ENCODE data around the gene KRCC1. TPM values are rescaled to one million over a fixed set of nuclear protein-coding genes. Genes with fewer than 3 reads are reported as not detected.

KRCC1 gene
- total and polyA plus RNA-seq, 10 donors: 20.4 to 42.3 (median 27.8) TPM

Small RNAs within 50 kb of the gene (microRNA-seq; reads per million reads assigned to microRNA genes)
- gene MIR4780: 0 reads per million in 3 donors

Small RNAs within 50 kb of the gene (small RNA-seq; reads per million reads assigned to genes)
- gene MIR4780 (0 reads per million in 4 donors), gene RNU2-63P (0.07 to 0.29 (median 0.14) reads per million in 4 donors)

Other genes starting within 250 kb of the KRCC1 start
- 10 to 100 TPM in 3 of 7 donors, 1 to 10 TPM in 4; 2.6 to 24.2 (median 6.3) TPM for gene RGPD2, start 230.0 kb downstream of the KRCC1 start, total RNA-seq
- gene RGPD2, start 230.0 kb downstream of the KRCC1 start, polyA plus RNA-seq: 1 to 10 TPM; 1.5 to 3.2 (median 2.7) TPM
- gene RNU2-63P, start 39.2 kb downstream of the KRCC1 start, total RNA-seq: 10 to 100 TPM in 1 of 7 donors, 1 to 10 TPM in 3, not detected in 3; 3.5 to 11.6 (median 7.0) TPM
- not detected for gene RNU2-63P, start 39.2 kb downstream of the KRCC1 start, polyA plus RNA-seq
- gene SMYD1, start 12.0 kb upstream of the KRCC1 start, total RNA-seq: not detected
- gene SMYD1, start 12.0 kb upstream of the KRCC1 start, polyA plus RNA-seq: under 1 TPM in 2 of 3 donors, not detected in 1; 0.02 to 0.07 TPM
- gene FABP1, start 72.3 kb upstream of the KRCC1 start, total RNA-seq: not detected
- gene FABP1, start 72.3 kb upstream of the KRCC1 start, polyA plus RNA-seq: 1 to 10 TPM in 1 of 3 donors, under 1 TPM in 2; 0.15 to 3.6 (median 0.39) TPM
- 10 to 100 TPM in 4 of 7 donors, 1 to 10 TPM in 3; 5.9 to 20.3 (median 10.8) TPM for gene THNSL2, start 114.6 kb upstream of the KRCC1 start, total RNA-seq
- 10 to 100 TPM in 1 of 3 donors, 1 to 10 TPM in 2; 7.4 to 12.3 (median 7.5) TPM for gene THNSL2, start 114.6 kb upstream of the KRCC1 start, polyA plus RNA-seq